Stimulated activated CD8-positive, alpha-beta memory T cell treated with anti-CD3 and anti-CD28 coated beads, Interleukin-15, amount 100 ng/mL, for 1 hour (primary cell): Measurements from ENCODE around the gene TCF7L2.
"Not testable (repeated sequence)": the region's sequence is repeated elsewhere in the genome, so short reads cannot be mapped to it uniquely, and the experiment has no call there.

Experiments
- DNase-seq: peaks from one replicate; pipeline ENCODE4 v3.0.0-alpha.2; 2020; ENCODE audit warnings: low read depth

Gene TCF7L2

DNA sequence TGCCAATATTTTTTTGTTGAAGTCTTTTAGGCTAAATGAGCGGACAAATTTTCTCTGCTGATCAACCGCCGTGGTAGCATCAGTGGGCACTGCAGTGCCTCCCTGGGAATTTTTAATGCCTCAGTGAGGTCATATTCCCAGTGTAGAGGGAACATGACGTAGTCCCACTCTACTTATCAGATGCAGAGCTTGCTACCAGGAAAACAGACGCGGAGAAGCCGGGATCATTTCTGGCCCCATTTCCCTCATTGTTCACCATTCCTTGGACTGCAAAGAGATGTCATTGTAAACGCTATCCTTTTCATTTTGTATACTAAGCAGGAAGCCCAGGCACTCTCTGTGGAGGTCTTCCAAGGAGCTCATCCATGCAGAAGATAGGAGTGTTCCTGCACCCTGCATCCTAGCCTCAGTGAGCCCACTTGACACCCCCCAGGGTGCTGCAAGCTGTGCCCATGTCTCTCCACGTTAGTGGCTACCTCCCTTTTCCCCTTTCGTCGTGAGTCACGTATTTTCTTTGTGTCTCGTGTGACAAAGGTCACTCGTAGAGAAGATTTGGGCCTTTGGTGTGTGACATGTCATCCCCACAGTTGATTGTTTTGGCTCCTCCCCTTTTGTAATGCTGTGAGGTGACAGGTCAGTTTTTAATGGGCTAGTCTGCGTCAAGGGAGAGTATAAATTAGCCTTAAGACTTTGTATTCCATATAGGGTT is 145.5 kb downstream of the TCF7L2 start:
- DNase-seq, result no peak

DNA sequence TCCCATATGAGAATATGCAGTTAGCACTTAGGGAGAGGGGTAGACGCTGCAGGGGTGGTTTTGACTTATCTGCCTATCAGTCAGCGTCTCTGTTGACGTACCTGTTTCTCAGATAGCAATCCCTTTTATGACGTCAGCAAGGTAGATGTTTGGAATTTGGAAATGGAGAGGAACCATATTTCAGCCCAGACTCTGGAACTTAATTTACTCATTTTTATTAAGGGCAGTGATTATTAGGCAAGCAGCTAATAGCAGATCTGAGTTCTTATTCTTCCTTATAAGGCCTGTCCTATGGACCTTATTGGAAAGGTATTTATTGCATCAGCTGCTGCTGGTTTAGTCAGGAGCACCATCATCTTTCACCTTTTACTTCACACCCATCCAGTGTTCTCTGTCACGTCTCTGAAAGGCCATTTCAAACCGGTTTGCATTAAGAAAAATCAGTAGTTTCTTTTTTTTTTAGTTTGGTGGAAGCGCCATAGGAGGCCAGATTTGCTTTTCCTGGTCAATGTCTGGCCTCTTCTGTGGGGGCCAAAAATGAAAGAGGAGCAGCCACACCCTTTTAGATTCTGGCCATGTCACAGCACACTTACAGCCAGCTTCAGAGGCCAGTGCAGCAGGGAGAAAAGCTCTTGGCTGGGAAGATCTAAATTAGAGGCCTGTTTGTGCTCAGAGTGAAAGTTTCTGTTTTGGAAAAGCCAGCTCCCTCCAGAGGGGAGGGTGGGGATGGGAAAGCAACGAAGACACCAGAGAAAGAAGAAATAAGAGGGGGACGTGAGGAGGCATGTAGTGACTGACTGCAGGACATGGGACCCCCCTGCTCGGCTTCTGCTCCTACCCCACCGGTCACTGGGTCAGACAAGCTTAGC is 146.3 kb downstream of the TCF7L2 start:
- DNase-seq, result no peak

DNA sequence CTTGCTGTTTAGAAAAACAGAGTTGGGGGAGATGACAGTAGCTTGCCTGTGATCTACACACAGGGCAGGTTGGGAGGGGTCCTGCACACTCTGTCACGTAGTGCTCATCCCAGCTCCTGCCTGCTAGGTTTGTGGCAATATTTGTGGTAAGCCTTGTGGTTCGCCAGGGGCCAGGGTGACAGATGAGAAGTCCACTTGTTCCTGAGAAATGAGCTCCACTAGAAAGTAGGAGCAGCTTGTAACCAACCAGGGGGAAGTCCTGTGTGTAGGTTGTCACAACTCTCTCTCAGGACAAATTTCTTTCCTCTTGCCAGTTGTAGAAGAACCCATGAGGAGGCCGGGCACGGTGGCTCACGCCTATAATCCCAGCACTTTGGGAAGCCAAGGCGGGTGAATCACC is 147.0 kb downstream of the TCF7L2 start:
- no peak for DNase-seq

DNA sequence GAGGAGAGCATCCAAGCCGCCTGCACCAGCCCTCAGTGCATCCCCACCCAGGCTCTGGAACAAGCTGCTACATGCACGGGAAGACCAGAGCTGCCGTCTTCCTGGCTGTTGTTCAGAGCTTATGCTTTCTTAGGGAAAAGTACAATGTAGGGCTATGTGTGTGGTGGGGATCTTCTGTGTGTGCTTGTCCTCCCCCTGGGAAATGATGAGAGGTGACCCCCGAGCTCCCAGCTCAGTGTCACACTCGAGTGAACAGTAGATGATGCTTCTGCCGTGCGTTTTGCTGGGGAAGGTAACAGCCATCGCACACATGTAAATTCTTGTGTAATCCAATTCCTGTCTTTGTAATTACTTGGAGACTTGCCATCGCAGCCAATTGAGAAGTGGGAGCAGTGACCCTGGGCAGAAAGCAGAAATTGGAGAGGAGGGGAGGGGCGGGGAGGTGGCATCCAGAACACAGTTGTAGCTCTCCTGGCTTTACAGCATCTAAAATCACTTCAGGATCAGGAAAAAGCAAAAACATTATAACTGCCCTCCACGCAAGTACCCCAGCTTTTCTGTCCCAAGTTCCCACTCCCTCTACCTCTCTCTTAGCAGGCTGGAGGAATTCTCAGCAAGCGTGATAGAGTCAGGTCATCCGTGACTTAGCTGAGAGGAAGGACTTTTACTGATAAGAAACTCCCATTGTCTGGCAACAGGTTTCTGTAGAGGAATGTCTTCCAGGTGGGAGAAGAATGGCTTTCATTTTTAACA is 149.6 kb downstream of the TCF7L2 start:
- no peak for DNase-seq

DNA sequence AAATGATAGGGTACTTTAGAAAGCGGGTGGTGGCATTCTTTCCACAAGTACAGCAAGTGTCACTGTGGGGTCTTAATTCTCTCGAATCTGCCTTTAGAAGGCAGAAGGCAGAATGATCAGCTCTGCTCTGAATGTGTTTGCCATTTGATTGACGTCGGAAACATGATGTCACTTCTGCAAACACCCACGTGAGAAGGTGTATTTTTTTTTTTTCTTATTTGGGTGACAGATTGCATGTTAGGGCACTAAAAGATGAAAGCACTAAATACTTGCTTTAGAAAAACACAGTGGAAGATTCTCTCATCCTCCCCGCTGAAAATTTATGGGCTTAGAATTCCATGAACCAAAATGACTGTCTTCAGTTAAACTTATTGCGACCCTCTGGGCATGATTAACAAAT is 150.2 kb downstream of the TCF7L2 start:
- no peak for DNase-seq

DNA sequence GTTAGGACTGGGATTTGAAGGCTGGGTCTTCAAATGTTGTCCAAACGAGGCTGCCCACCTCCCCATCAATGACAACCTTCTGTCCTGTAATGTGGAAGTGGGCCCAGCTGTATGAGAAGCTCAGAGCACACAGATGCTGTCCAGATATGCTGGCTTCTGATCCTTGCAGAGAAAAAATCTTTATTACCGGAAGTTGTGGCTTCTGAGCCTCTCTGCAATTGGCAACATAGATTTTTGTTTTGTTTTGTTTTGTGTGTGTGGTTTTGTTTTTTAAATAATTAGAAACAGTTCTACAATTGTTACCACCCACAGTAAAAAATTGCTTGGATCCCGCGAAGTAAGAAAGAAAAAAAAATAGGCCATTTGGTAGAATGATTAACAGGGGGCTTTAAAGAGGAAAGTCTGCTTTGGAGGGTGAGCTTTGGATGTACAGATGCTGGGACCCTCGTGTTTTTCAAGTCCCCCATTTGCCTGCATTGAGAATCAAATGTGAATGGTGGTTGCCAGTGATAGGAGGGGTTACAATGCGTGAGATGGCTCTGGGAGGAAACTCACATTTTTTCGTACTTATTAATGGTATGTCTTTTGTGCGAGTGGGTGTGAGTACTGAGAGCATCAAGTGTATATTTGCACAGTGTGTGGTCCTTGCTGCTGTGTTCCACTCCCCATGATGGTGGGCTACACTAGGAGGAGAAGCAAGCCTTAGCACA is 153.2 kb downstream of the TCF7L2 start:
- DNase-seq, result no peak

DNA sequence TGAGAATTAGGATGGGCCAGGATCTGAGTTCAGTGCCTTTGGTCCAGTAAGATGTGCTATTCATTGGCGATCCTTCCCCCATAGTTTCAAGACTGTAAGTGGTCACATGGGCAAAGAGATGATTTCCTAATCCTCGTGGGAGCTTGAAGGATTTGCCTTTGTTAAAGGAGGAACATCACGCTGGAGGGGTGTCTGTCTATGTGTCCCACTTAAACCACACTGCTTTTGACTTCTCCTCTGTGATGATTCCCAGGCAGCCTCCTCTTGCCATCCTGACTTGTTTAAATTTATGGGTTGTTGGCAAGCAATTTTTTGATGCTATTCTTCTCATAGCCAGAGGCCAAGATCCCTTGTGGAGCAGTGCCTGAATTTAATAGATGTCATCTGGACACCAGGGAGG is 154.0 kb downstream of the TCF7L2 start:
- no peak for DNase-seq

DNA sequence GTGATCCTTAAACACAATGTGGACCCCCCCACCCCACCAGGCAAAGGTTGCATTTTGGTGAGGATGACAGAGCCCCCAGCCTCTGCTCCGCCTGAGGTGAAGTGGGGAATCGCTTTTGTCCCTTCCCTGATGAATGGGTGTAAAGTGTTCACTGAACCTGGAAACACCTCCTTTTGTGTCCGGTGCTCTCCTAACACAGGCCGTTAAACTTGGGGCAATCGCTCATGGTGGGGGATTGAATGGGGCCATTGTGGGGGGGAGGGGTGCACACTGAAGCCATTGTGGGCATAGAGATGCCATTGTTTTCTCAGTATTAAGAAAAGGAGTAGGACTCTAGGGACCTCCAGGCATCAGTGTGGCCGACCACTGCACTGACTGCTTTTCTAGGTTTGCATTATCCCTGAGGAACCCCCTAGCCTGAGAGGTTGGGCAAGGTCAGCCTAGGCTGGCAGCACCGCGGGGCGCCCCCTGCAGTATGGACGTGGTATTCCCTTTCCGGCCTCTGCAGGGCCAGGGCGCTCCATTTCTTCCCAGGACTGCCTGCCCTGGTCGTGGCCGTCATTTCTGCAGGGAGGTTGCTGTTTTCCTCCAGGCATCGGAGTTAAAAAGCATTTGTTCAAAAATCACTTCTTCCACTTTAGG is 158.3 kb downstream of the TCF7L2 start:
- DNase-seq, result no peak

DNA sequence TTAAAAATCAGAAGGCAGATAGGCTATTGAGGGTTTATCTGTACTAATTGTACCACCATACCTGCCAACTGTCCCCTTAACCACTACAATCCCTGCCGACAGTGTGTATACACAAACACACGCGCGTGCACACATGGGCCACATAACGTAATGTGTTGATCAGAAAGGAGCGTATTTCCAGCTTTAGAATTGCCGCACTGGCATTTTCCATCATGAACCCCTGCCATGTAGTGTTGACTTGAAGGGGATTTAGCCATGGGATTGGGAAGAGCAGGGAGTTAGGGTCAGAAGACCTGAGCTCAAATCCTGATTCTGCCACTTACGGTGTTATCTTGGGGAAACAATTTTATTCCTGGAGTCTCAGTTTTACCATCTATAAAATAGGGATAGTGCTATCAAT is 158.9 kb downstream of the TCF7L2 start:
- no peak for DNase-seq

DNA sequence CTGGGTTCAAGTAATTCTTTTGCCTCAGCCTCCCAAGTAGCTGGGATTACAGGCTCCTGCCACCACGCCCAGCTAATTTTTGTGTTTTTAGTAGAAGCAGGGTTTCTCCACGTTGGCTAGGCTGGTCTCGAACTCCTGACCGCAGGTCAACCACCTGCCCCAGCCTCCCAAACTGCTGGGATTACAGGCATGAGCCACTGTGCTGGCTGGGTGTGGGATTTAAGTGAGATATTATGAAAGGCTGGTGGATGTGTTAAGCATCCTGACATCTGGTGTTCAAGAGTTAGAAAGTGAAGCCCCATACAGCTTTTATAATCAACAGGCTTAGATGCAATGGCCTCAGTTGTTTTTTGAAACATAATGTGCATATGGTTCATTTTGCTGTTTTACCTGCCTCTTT is 159.4 kb downstream of the TCF7L2 start:
- not testable (repeated sequence) for DNase-seq

DNA sequence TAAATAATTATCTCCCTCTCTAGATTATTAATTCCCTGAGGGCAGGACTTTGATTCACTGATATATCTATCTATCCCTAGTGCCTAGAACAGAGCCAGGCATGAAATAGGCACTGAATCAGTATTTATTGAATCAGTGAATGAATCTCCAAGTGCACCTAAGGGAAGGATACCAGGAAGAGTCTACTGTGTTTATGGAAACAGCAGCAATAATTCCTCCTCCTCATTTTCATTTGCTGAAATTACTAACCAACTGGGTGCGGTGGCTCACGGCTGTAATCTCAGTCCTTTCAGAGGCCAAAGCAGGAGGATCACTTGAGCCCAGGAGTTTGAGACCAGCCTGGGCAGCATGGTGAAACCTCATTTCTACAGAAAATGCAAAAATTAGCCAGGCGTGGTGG is 161.2 kb downstream of the TCF7L2 start:
- no peak for DNase-seq

DNA sequence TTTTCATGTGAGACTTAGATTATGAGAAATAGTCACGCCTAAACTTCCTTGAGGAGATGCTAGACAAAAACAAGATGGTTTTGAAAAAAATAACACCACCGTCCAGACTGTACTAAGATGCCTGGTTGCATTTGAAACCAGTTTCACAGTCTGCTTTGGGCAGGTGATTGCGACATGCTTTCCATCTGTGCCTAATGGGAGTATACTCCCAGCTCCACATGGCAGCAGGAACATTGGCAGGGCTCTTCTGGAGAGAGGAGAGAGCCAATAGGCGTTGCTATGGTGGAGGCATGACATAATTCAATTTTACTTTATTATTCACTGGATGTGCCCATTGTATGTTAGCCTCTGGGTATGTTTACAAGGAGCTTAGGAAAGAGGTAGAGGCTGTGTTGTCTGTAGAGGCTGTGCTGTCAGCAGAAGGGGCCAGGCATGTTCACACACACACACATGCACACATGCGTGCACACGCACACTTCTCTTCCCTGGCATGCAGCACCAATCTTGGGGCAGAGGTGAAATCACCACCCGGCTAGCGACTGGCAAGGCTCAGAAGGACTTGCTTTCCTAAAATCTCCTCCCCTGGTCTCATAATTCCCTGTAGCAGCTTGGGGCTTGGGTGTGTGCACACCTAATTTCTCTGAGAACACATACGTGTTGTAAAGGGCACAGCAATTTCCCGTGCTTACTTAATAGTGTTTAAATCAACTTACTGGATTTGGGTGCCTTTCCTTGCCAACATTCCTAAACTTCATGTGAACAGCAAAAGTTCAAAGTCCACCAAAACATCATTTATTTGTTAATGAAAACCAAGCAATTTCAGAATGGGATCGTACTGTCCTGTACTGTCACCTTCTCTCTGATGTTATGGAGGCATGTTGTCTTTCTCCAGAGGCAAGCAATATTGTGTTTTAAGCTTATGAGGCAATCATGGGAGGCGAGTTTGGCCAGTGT is 162.1 kb downstream of the TCF7L2 start:
- DNase-seq, result no peak

DNA sequence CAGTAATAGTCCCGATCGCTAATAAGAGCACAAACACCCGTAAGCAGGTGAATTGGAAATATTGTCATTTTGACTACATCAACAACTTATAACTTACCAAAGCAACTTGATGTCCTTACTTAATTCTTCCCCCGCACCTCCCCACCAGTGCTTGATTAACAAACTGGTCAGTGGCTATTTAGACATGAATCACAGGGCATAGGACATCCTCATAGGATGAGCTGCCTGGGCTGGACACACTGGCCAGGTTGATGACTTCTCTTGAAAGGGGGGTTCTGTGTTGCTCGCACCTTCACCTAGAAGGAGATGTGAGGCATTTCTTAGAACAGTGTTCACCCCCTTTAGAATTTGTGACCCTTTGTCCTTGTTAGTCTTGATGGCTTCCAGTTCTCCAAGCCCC is 163.2 kb downstream of the TCF7L2 start:
- no peak for DNase-seq

DNA sequence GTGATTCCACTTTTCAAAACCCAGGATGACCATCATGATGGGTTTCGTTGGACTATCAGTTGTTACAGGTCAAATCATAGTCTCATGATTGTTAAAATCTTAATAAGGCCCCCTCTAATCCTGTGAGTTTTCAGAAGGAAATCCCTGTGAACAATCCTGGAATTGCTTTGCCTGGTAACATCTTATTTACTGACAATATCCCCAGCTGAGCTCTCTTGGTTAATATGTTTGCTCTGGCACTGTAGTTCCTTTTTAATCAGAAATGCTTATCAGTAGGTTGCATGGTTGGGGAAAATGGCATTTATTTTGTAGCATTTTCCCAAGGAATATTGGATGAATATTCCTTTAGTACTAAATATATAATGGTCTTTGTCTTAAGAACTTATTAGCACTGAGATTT is 163.9 kb downstream of the TCF7L2 start:
- DNase-seq, result no peak

DNA sequence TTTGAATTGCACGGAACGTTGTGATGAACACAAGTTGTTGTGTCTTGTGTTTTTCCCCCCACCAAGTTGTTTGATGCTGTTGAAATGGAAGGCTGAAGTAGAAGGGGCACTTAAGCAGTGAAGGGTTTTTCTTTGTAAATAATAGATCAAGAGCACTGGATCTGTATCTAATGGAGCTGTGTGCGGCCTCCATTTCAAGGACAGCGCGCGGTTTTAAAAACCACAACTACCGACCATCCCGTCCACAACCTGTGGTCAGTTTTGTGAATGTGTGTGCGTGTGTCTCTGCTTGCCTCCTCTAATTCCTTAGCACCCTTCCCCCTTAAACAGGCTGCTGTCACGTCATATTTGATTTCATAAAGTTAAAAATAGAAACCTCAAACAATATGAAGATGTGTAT is 165.5 kb downstream of the TCF7L2 start:
- DNase-seq, result no peak

DNA sequence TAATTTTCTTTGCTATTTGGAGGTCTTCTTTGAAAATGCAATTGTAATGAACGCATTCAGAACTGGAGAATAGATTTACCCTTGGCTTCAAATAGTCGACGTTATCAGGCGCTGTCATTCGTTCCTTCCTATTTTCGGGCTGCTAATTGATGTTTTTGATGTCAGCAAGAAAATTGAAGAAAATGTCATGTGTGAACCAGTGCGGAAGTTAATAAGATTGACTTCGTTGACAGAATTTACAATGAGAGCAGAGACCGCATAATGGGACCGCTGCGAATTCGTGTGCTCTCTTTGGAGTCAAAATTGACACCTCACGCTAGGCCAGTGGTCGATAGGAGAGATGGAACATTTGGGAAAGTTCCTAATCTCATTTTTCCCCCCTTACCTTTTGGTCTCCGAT is 168.8 kb downstream of the TCF7L2 start:
- DNase-seq, result no peak

DNA sequence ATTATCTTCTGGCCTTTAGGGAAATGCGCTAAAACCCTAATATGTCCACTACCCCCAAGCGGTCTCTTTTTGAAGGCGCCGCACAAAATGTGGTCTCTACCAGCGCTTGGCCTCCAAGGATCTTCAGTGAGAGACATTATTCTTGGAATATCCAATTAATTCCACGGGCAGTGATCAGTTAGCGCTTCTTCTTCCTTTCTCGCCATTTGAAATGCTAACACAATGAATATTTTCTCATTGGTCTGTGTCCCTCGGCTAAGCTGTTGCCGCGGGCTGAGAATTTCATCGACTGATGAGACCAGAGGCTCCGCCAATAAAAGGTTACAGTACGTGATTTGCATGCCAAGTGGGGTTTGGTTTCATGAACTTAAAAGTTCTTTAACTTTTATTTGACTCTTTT is 169.8 kb downstream of the TCF7L2 start:
- no peak for DNase-seq

DNA sequence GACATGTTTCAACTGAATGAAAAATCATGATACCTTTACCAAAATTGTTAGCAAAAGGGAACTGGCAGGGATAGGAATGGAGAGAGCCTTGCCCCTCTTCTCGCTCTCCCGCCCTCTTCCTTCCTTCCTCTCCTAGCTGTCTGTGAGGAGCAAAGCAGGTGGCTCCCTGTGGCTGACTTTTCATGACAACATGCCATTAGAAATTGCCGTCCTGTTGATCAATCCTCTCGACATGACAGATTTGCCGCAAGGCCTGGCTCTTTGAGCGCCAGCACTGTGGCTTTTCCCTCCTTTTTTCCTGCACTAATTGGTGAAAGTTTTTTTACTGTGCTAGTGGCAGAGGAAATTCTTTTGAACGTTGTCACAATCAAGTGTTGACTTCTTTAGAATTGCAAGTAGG is 171.1 kb downstream of the TCF7L2 start:
- DNase-seq, result no peak

DNA sequence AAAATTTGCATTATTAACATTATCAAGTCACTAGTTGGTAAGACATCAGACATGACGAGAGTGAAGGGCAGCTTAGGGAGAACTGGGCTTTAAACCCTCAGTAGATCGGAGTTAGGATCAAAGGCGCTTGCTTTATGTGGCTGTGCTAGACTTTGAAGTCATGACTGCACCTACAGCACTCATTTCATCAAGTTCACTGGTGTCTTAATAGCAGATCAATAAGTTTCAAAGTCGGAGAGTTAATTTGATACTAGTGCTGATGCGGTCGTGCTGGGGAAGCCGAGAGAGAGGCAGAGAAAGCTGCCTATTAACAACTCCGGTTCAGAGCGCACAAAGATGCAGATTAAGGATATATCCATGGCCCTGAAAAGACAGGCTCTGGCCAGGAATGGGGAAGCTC is 172.9 kb downstream of the TCF7L2 start:
- DNase-seq, result no peak

DNA sequence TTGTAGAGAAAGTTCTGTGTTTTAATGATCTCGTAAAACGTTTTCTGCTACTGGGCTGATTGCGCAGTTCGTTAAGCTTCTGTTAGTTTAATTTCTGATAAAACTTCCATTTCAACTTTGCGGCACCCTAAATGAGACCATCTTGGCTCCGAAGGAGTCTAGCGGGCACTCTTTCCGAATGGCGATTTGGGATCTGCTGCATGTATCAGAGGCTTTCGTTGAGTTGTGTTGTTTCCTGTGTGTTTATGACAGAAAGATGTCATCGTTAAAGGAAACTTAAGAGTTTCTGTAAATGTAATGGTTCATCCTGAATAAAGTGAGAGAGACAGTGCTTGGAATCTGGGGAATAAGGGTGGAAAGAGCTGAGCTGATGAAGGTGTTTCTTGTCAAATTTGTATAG is 174.7 kb downstream of the TCF7L2 start:
- no peak for DNase-seq

DNA sequence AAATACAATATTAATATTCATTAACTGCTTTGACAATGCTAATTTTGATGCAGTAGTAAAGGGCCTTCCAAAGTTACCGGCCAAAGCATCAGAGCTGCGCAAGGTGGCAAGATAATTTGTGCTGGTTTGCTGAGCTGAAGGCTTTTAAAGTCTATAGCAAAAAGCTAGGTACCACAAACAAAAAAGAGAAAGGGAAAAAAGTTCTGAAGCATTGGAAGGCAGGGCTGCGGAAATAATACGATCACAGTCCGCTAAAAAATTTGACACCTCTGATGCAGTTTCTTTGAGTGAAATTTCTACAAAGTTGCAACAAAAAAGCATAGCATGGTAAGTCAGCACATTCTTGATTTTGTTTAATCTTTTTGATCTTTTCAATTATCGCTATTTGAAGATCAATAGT is 175.6 kb downstream of the TCF7L2 start:
- DNase-seq, result no peak
